GM23338 (cell line): Measurements from ENCODE around the gene NRCAM.

Experiments used
- CTCF ChIP-seq, 2 experiments: fragments of 200-600 bp in 1 of 2; sonication (generic) in 1 of 2; conservative IDR thresholded peaks; 2 replicates each; pipeline versions ENCODE4 v1.5.1 to v1.6.1; 2016 to 2017; ENCODE audit warnings: antibody characterized with exemption in 2 of 2, low read depth in 2 of 2, mild to moderate bottlenecking in 2 of 2, moderate library complexity in 1 of 2
- EZH2 ChIP-seq: fragments of 200-600 bp; sonication (generic); IDR thresholded peaks from one replicate; pipeline ENCODE4 v1.8.0; 2017; ENCODE audit warnings: antibody characterized with exemption, mild to moderate bottlenecking, low read depth; ENCODE audit not compliant: unreplicated experiment
- POLR2AphosphoS5 ChIP-seq: IDR thresholded peaks from 2 replicates; pipeline ENCODE4 v1.6.1; 2016; ENCODE audit warnings: antibody characterized with exemption, low read depth
- REST ChIP-seq: IDR thresholded peaks from one replicate; pipeline ENCODE4 v1.6.1; 2018; ENCODE audit warnings: antibody characterized with exemption; ENCODE audit not compliant: unreplicated experiment
- STAT1 ChIP-seq: IDR thresholded peaks from one replicate; pipeline ENCODE4 v1.6.1; 2016; ENCODE audit warnings: antibody characterized with exemption; ENCODE audit not compliant: unreplicated experiment

GRCh38 chr7:108368466-108368865 lies 87.8 kb downstream of the NRCAM start:
- TF ChIP-seq POLR2AphosphoS5 (no peak), CTCF (conservative IDR thresholded peaks at IDR 0.05; ENCODE audit: low read depth in 2 of 2) (no peak), EZH2 (no peak), REST (no peak), STAT1 (no peak)
